Activated B cell treated with CpG ODN at 0.5 μM for 24 hours (primary cell): ENCODE data around the gene ARPC5L. TPM values are rescaled to one million over a fixed set of nuclear protein-coding genes. Genes with fewer than 3 reads are reported as not detected.
A peak's percentile ranks its signal among the peaks of the same experiment; 100 is the strongest.

ENCODE experiments used
- ATAC-seq: fragments of 200-7000 bp; cut with Tn5 transposase; one replicate; pipeline ENCODE4 v1.10.0; 2021; ENCODE audit warnings: low read depth, mild to moderate bottlenecking, moderate library complexity
- CTCF ChIA-PET: fragments of 350-600 bp; sonication (Branson Sonifier 250); formaldehyde crosslinking; loops from one replicate; lab custom pipeline; 2021; ENCODE audit warnings: antibody characterized with exemption; lab: Charles Lee
- POLR2A ChIA-PET: fragments of 350-600 bp; sonication (Branson Sonifier 250); formaldehyde crosslinking; loops from one replicate; lab custom pipeline; 2021; ENCODE audit warnings: antibody characterized with exemption; lab: Charles Lee
- DNase-seq: peaks from one replicate; pipeline ENCODE4 v3.0.0; 2022
- H3K27ac Mint-ChIP-seq: one replicate; pipeline ENCODE4 v1.8.0; 2020; ENCODE audit warnings: mixed read lengths
- H3K27me3 Mint-ChIP-seq: one replicate; pipeline ENCODE4 v1.8.0; 2021; ENCODE audit warnings: mixed read lengths
- H3K36me3 Mint-ChIP-seq: one replicate; pipeline ENCODE4 v1.8.0; 2021; ENCODE audit warnings: low read depth, mixed read lengths
- H3K4me1 Mint-ChIP-seq: one replicate; pipeline ENCODE4 v1.8.0; 2021; ENCODE audit warnings: mixed read lengths
- H3K4me3 Mint-ChIP-seq: one replicate; pipeline ENCODE4 v1.8.0; 2020; ENCODE audit warnings: mild to moderate bottlenecking, mixed read lengths
- H3K9me3 Mint-ChIP-seq: one replicate; pipeline ENCODE4 v1.8.0; 2020; ENCODE audit warnings: mixed read lengths
- intact Hi-C: fragments of 100-400 bp; cut with micrococcal nuclease; formaldehyde crosslinking; loops from one replicate; pipeline ENCODE4 v1.15.1; 2024
- total RNA-seq: library from RNA; stranded (reverse); gene quantifications from 2 replicates; pipeline ENCODE4 v1.2.3, GENCODE V29; 2022
- TF ChIP-seq, protein P1 (sequence below): fragments of 200-600 bp; IDR thresholded peaks from one replicate; pipeline ENCODE4 v1.8.0; 2022; ENCODE audit warnings: antibody characterized with exemption, mild to moderate bottlenecking

ARPC5L gene
- total RNA-seq, 1 donor from 2014 or later = 93.1 TPM

DNA sequence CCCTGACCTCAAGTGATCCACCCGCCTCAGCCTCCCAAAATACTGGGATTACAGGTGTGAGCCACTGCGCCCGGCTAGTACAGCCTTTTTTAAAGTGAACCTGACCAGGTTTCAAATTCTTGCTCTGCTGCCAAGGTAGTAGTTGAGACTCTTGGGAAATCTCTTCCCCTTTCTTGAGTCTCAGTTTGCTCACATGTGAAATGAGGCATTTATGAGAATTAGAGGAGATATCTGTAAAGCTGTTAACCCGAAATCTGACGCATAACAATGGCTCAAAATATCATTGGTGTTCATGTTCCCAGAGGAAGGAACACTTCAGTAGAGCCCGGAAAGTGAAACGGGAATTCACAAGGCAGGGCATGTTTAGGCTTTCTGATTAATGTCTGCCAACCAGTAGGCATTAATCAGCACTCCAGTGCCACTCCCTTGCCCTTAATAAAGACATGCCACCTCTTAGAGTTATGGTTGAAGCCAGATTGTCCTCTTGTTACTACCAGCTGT is 1.5 kb downstream of the ARPC5L start:
- peak overlapping the region; percentile 81 for H3K27ac Mint-ChIP-seq
- H3K27me3 Mint-ChIP-seq = no peaks in the 10 kb centered on the region
- DNase-seq (no peak), ATAC-seq (no peak)
- CTCF ChIA-PET = interaction anchor here (0.9 to 3.8 kb wide), 2 partner anchors 10 to 86 kb away, joined by 3 to 28 read pairs; partner anchors contain the start of genes OLFML2A and WDR38
- H3K4me3 Mint-ChIP-seq = peak overlapping the region; percentile 44
- H3K4me1 Mint-ChIP-seq = peaks cover 53% of the 10 kb centered on the region
- intact Hi-C loops = loop anchor here (2.0 to 5.0 kb wide), 6 partner anchors 93 to 884 kb away; partner anchors contain the start of genes GAPVD1, HSPA5, NR6A1 and PBX3
- peaks cover 37% of the 10 kb centered on the region for H3K36me3 Mint-ChIP-seq
- POLR2A ChIA-PET = interaction anchor here (0.7 to 4.3 kb wide), 2 partner anchors 8 to 71 kb away, joined by 4 to 164 read pairs; no protein-coding TSS in a partner anchor
- H3K9me3 Mint-ChIP-seq = no peaks in the 10 kb centered on the region
- TF ChIP-seq, protein P1, sequence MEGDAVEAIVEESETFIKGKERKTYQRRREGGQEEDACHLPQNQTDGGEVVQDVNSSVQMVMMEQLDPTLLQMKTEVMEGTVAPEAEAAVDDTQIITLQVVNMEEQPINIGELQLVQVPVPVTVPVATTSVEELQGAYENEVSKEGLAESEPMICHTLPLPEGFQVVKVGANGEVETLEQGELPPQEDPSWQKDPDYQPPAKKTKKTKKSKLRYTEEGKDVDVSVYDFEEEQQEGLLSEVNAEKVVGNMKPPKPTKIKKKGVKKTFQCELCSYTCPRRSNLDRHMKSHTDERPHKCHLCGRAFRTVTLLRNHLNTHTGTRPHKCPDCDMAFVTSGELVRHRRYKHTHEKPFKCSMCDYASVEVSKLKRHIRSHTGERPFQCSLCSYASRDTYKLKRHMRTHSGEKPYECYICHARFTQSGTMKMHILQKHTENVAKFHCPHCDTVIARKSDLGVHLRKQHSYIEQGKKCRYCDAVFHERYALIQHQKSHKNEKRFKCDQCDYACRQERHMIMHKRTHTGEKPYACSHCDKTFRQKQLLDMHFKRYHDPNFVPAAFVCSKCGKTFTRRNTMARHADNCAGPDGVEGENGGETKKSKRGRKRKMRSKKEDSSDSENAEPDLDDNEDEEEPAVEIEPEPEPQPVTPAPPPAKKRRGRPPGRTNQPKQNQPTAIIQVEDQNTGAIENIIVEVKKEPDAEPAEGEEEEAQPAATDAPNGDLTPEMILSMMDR = no peak

DNA sequence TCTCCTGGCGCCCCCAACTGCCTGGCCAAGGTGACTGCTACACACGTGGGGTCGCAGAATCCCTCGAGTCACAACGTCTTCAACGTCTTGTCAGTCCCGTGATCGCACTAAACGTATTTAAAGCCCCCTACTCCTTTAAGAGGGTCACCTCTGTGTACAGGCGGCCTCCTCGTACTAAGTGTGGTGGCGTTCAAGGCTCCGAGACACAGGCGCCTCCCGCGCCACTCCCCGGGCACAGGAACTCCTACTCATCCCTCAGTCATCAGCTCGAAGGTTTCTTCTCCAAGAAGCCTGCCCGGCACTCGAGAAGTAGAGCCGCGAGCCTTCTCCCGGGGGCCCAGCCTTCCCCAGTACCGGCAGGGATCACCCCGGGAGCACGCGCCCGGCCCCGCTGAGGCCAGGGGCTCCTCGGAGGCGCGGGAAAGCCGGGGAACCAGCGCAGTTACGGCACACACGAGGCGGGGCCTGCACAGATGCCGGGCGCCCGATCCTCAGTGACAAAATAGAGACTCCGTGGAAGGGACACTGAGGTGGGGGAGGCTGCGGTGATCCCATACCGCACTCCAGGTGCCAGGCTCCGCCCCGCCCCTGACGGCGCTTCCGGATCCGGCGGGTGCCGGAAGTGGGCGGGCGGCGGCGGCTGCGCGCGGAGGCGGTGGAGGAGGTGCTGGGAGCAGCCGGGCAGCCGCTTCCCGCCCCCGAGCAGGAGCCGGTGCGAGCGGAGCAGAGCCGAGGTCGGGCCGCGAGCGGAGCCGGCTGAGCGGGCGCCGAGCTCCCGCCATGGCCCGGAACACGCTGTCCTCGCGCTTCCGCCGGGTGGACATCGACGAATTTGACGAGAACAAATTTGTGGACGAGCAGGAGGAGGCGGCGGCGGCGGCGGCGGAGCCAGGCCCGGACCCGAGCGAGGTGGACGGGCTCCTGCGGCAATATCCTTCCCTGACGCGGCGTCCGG is 6.9 kb downstream of the ARPC5L start:
- H3K4me1 Mint-ChIP-seq = peaks cover 54% of the 10 kb centered on the region
- peak overlapping the region; percentile 97 for H3K27ac Mint-ChIP-seq
- TF ChIP-seq, protein P1 = no peak
- CTCF ChIA-PET = interaction anchor here (2.2 kb wide), 1 partner anchor 7 kb away, joined by 6 read pairs; the partner anchor contains the start of genes ARPC5L and RPL35
- H3K9me3 Mint-ChIP-seq = no peaks in the 10 kb centered on the region
- DNase-seq (peak; percentile 97), ATAC-seq (peak; percentile 69)
- no peaks in the 10 kb centered on the region for H3K27me3 Mint-ChIP-seq
- H3K36me3 Mint-ChIP-seq = peaks cover 35% of the 10 kb centered on the region
- intact Hi-C loops = loop anchor here (2.0 kb wide), 1 partner anchor 26 kb away; no protein-coding TSS in a partner anchor
- POLR2A ChIA-PET = interaction anchor here (0.6 to 7.3 kb wide), 8 partner anchors 7 to 98 kb away, joined by 3 to 164 read pairs (median 7); partner anchors contain the start of genes ARPC5L, GOLGA1, NR6A1 and RPL35
- H3K4me3 Mint-ChIP-seq = peak overlapping the region; percentile 91

DNA sequence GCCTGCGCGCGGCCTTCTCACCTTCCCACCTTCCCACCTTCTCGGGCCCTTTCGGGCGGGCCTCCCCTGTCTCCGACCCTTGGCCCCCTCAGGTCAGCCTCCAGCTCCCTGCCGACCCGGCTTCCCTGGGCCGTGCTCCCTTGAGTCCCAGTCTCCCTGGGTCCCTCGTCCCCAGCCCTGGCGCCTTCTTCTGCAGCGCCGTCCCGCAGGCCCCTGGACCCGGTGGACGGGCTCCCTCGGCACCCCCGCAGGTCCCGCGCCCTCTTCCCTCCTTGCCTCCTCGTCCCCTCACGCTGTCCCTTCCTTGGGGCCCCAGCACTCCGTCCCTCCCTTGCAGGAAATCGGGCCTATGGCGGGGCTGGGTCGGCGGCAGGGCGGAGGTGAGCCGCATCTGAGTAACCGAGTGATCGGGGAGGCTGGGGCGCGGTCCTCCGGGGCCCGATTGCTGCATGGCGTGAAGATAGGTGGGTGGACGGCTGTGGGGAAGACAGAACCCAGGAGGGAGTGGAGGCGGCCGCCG is 7.6 kb downstream of the ARPC5L start:
- ATAC-seq (peak; percentile 9), DNase-seq (peak; percentile 37)
- POLR2A ChIA-PET = interaction anchor here (0.5 to 7.3 kb wide), 13 partner anchors 7 to 372 kb away, joined by 3 to 164 read pairs (median 4); partner anchors contain the start of genes ARPC5L, GOLGA1, HSPA5 and NR6A1
- no peaks in the 10 kb centered on the region for H3K9me3 Mint-ChIP-seq
- H3K27me3 Mint-ChIP-seq = no peaks in the 10 kb centered on the region
- H3K4me3 Mint-ChIP-seq = peak overlapping the region; percentile 91
- H3K4me1 Mint-ChIP-seq = peaks cover 58% of the 10 kb centered on the region
- CTCF ChIA-PET = interaction anchor here (1.0 to 2.2 kb wide), 2 partner anchors 8 to 24 kb away, joined by 3 to 6 read pairs; partner anchors contain the start of genes ARPC5L and RPL35
- TF ChIP-seq, protein P1 = no peak
- intact Hi-C loops = loop anchor here (2.0 kb wide), 1 partner anchor 25 kb away; no protein-coding TSS in a partner anchor
- H3K36me3 Mint-ChIP-seq = peaks cover 40% of the 10 kb centered on the region
- H3K27ac Mint-ChIP-seq = peak overlapping the region; percentile 97

DNA sequence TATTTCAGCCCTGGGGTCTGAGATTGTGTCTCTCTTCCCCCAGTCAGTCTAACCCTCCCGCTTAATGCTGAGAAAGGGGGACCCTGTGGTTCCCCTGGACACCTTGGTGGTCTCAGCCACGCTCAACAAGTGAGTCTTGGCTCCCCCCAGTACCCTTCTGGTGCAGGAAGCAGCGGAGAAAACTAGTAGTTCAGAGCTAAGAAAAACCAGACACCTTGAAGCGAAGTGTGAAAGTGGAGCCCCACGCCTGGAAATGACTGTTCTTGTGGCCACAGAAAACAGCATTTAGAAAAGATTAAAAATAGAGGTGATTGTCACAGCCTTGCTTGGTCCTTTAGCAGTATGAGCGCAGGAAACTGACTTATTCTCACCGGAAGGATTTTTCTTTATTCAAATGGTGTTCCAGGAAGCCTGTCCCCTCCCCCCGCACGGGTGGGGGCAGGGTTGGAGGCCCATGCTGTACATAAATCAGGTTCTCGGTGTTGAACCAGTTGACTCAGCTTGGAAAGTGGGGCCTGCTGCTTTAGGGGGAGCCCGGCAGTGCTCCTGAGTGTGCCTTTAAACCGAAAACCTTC is 8.1 kb downstream of the ARPC5L start:
- CTCF ChIA-PET = interaction anchor here (1.0 to 2.2 kb wide), 2 partner anchors 8 to 23 kb away, joined by 3 to 6 read pairs; partner anchors contain the start of genes ARPC5L and RPL35
- TF ChIP-seq, protein P1 = no peak
- H3K27me3 Mint-ChIP-seq = no peaks in the 10 kb centered on the region
- H3K4me3 Mint-ChIP-seq = peak overlapping the region; percentile 91
- intact Hi-C loops = loop anchor here (1.0 to 2.0 kb wide), 5 partner anchors 8 to 99 kb away; partner anchors contain the start of genes ARPC5L, GOLGA1, NR6A1 and WDR38
- H3K36me3 Mint-ChIP-seq = peaks cover 45% of the 10 kb centered on the region
- H3K27ac Mint-ChIP-seq = peak overlapping the region; percentile 97
- DNase-seq (peak; percentile 49), ATAC-seq (peak; percentile 53)
- H3K9me3 Mint-ChIP-seq = no peaks in the 10 kb centered on the region
- POLR2A ChIA-PET = interaction anchor here (0.5 to 7.3 kb wide), 16 partner anchors 8 to 371 kb away, joined by 3 to 164 read pairs (median 4); partner anchors contain the start of genes ARPC5L, GOLGA1, HSPA5 and NR6A1
- peaks cover 63% of the 10 kb centered on the region for H3K4me1 Mint-ChIP-seq
